ENCODE measurements around the gene HMMR. TPM values are rescaled to one million over a fixed set of nuclear protein-coding genes. Genes with fewer than 3 reads are reported as not detected.

HMMR gene
- total and polyA plus RNA-seq, 9 of the 15 experiments (the other 6 are each of a cell fraction or from before 2014, with no cell fraction given), result 74.9 to 133 (median 90.8) TPM

DNA sequence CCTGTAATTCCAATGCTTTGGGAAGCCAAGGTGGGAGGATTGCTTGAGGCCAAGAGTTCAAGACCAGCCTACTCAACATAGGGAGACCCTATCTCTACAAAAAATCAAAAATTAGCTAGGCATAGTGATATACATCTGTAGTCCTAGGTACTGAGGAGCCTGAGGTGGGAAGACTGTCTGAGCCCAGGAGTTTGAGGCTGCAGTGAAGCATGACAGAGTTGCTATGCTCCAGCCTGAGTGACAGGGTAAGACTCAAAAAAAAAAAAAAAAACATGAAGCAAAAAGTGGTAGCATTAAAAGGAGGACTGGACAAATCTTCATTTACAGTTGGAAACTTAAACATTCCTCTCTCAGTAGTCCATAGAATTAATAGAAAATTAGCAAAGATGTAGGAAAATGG lies 13.2 kb upstream of the HMMR start (continued):
- TF ChIP-seq FOS (IDR thresholded peaks at IDR 0.05; ENCODE audit: extremely low read depth, insufficient read length) (no peak), EHMT2 (IDR thresholded peaks at IDR 0.05) (no peak), POLR2AphosphoS5 (IDR thresholded peaks at IDR 0.05; ENCODE audit: control insufficient read depth, insufficient read depth, low read depth, low read length) (peak; percentile 42; the same call in 1 of the 2 replicates), POLR2A (conservative IDR thresholded peaks at IDR 0.05) (peak; percentile 55; the same call in 1 of the 2 replicates), LEF1 (IDR thresholded peaks at IDR 0.05) (no peak), ATF1 (CRISPR knock-in tag; IDR thresholded peaks at IDR 0.05) (no peak), ATF1 (tag; IDR thresholded peaks at IDR 0.05) (no peak), FOXJ3 (CRISPR knock-in tag; IDR thresholded peaks at IDR 0.05) (no peak), SP1 (CRISPR knock-in tag; IDR thresholded peaks at IDR 0.05) (no peak), SUPT5H (IDR thresholded peaks at IDR 0.05) (peak; percentile 58), RUNX1 (IDR thresholded peaks at IDR 0.05; ENCODE audit: low read depth) (no peak), DPF2 (IDR thresholded peaks at IDR 0.05) (no peak), POLR2B (IDR thresholded peaks at IDR 0.05; ENCODE audit: low read depth, partially characterized antibody) (peak; percentile 47)

DNA sequence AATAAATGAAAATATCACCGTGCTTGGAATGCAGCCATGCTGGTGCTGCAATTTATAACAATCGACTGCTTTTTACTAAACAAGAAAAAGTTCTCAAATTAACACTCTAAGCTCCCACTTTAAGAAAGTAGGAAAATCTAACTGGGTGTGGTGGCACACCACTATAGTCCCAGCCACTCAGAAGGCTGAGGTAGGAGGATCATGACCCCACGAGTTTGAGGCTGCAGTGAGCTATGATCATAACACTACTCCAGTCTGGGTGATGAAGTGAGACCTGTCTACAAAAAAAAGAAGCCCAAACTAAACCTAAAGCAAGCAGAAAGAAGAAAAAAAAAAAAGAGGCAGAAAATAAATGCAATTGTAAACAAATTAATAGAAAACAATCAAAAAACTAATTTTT lies 12.6 kb upstream of the HMMR start:
- Histone ChIP-seq H4K20me1 (replicated peaks; ENCODE audit: control insufficient read depth, insufficient read depth, low read length) (no peaks in the 10 kb centered on the region), H3K36me3 (ENCODE audit: control insufficient read depth, insufficient read depth, low read length) (peaks cover 84% of the 10 kb centered on the region), H3K4me1 (replicated peaks in 1 of 2; ENCODE audit: control insufficient read depth in 2 of 2, insufficient read depth in 2 of 2, low read length in 2 of 2) (no peaks in the 10 kb centered on the region), H3K4me2 (ENCODE audit: insufficient read depth, low read length) (no peak overlapping the region), H3K4me3 (no peak overlapping the region), H3K27me3 (ENCODE audit: control insufficient read depth in 2 of 2, insufficient read depth in 2 of 2, low read length in 2 of 2) (no peaks in the 10 kb centered on the region), H3K9me1 (ENCODE audit: control insufficient read depth, insufficient read depth, low read length) (no peaks in the 10 kb centered on the region), H3K27ac (ENCODE audit: extremely low read depth, low read depth, low read length) (no peak overlapping the region), H2AFZ (ENCODE audit: low read depth, low read length) (no peak overlapping the region), H3K9ac (ENCODE audit: insufficient read depth in 1 of 2, low read depth in 2 of 2, low read length in 2 of 2) (no peak overlapping the region), H3K79me2 (ENCODE audit: control insufficient read depth, insufficient read depth, low read length) (peaks cover 16% of the 10 kb centered on the region; the same call in 2 of the 3 replicates), H3K9me3 (replicated peaks; ENCODE audit: control insufficient read depth, insufficient read depth, low read depth, low read length) (no peaks in the 10 kb centered on the region)
- in situ Hi-C loops (cut with MboI) (no loop called here), intact Hi-C loops (cut with micrococcal nuclease) (no loop called here)
- CTCF ChIA-PET (ENCODE audit: low intra/inter-chr PET ratio), result no interaction called here
- POLR2A ChIA-PET, result interaction anchor here (1.2 to 4.5 kb wide), 2 partner anchors 10 to 12 kb away, joined by 3 to 43 read pairs; partner anchors contain the start of genes CCNG1, HMMR and NUDCD2
- BruUV-seq (replicated peaks), result no TSS peak
- no peak for DNase-seq (ENCODE audit: extremely low read depth in 1 of 4, low spot score in 3 of 4)
- ATAC-seq, result 0 out of 3 replicates have a peak, but pooled peaks have one; percentile 17
- WGBS (ENCODE audit: insufficient coverage, low coverage, missing lambda C conversion rate), result 72% methylated on average over 3 of the region's 3 CpGs
- no peak for FAIRE-seq
- no peak for TF ChIP-seq BRD4 (IDR thresholded peaks at IDR 0.05)
- TF ChIP-seq, protein P1, sequence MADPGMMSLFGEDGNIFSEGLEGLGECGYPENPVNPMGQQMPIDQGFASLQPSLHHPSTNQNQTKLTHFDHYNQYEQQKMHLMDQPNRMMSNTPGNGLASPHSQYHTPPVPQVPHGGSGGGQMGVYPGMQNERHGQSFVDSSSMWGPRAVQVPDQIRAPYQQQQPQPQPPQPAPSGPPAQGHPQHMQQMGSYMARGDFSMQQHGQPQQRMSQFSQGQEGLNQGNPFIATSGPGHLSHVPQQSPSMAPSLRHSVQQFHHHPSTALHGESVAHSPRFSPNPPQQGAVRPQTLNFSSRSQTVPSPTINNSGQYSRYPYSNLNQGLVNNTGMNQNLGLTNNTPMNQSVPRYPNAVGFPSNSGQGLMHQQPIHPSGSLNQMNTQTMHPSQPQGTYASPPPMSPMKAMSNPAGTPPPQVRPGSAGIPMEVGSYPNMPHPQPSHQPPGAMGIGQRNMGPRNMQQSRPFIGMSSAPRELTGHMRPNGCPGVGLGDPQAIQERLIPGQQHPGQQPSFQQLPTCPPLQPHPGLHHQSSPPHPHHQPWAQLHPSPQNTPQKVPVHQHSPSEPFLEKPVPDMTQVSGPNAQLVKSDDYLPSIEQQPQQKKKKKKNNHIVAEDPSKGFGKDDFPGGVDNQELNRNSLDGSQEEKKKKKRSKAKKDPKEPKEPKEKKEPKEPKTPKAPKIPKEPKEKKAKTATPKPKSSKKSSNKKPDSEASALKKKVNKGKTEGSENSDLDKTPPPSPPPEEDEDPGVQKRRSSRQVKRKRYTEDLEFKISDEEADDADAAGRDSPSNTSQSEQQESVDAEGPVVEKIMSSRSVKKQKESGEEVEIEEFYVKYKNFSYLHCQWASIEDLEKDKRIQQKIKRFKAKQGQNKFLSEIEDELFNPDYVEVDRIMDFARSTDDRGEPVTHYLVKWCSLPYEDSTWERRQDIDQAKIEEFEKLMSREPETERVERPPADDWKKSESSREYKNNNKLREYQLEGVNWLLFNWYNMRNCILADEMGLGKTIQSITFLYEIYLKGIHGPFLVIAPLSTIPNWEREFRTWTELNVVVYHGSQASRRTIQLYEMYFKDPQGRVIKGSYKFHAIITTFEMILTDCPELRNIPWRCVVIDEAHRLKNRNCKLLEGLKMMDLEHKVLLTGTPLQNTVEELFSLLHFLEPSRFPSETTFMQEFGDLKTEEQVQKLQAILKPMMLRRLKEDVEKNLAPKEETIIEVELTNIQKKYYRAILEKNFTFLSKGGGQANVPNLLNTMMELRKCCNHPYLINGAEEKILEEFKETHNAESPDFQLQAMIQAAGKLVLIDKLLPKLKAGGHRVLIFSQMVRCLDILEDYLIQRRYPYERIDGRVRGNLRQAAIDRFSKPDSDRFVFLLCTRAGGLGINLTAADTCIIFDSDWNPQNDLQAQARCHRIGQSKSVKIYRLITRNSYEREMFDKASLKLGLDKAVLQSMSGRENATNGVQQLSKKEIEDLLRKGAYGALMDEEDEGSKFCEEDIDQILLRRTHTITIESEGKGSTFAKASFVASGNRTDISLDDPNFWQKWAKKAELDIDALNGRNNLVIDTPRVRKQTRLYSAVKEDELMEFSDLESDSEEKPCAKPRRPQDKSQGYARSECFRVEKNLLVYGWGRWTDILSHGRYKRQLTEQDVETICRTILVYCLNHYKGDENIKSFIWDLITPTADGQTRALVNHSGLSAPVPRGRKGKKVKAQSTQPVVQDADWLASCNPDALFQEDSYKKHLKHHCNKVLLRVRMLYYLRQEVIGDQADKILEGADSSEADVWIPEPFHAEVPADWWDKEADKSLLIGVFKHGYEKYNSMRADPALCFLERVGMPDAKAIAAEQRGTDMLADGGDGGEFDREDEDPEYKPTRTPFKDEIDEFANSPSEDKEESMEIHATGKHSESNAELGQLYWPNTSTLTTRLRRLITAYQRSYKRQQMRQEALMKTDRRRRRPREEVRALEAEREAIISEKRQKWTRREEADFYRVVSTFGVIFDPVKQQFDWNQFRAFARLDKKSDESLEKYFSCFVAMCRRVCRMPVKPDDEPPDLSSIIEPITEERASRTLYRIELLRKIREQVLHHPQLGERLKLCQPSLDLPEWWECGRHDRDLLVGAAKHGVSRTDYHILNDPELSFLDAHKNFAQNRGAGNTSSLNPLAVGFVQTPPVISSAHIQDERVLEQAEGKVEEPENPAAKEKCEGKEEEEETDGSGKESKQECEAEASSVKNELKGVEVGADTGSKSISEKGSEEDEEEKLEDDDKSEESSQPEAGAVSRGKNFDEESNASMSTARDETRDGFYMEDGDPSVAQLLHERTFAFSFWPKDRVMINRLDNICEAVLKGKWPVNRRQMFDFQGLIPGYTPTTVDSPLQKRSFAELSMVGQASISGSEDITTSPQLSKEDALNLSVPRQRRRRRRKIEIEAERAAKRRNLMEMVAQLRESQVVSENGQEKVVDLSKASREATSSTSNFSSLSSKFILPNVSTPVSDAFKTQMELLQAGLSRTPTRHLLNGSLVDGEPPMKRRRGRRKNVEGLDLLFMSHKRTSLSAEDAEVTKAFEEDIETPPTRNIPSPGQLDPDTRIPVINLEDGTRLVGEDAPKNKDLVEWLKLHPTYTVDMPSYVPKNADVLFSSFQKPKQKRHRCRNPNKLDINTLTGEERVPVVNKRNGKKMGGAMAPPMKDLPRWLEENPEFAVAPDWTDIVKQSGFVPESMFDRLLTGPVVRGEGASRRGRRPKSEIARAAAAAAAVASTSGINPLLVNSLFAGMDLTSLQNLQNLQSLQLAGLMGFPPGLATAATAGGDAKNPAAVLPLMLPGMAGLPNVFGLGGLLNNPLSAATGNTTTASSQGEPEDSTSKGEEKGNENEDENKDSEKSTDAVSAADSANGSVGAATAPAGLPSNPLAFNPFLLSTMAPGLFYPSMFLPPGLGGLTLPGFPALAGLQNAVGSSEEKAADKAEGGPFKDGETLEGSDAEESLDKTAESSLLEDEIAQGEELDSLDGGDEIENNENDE (IDR thresholded peaks at IDR 0.05; ENCODE audit: low read depth, low read length), result no peak

Measured in K562 (cell line).